ENCODE data around the gene PLEKHA5. TPM values are rescaled to one million over a fixed set of nuclear protein-coding genes. Genes with fewer than 3 reads are reported as not detected.

The PLEKHA5 gene
- total RNA-seq, 4 donors from 2014 or later = 26.9 to 78.0 (median 39.6) TPM

DNA sequence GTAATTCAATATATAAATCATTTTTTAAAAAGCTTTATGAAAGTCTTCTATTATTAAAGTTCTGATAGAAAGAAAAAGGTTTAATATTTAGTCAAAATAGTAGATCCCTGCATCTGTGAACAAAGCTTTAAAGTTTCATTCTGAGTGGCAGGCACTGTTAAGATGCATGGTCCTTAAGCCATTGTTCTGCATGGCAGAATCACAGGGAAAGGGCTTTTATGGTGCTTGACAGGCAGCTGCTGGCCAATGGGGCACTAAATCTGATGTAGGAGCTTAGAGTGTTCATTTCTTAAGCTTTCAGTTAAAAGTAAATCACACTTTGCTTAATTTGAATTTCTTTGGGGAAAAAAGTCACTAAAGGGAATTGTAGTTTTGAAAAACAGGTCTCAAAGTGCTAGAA, 148.2 kb downstream of the PLEKHA5 start:
- H3K9me3 ChIP-seq = no peaks in the 10 kb centered on the region
- intact Hi-C loops (cut with DNase I; ENCODE audit: low total_unique reads) (loop anchor here (10.0 kb wide), 1 partner anchor 703 kb away; no protein-coding TSS in a partner anchor), in situ Hi-C loops (cut with MboI; ENCODE audit: low pct_ligation_motif_present in 1 of 4, low pct_unique_long_range_greater_than_20kb in 1 of 4, low sequenced_read_pairs in 3 of 4) (no loop called here)
- no peak for TF ChIP-seq POLR2A (IDR thresholded peaks at IDR 0.05)
- TF ChIP-seq EP300 (IDR thresholded peaks at IDR 0.05; ENCODE audit: low read depth) = no peak
- no peak for TF ChIP-seq POLR2AphosphoS5 (IDR thresholded peaks at IDR 0.05)
- H3K4me1 ChIP-seq = peaks cover 0 to 23% (median 3%) of the 10 kb centered on the region in 4 donors
- no peak overlapping the region for H3K4me3 ChIP-seq
- H3K27ac ChIP-seq = no peak overlapping the region
- peaks cover 0 to 4% (median 0%) of the 10 kb centered on the region in 4 donors for H3K36me3 ChIP-seq
- DNase-seq = no peak
- no peaks in the 10 kb centered on the region for H3K27me3 ChIP-seq

DNA sequence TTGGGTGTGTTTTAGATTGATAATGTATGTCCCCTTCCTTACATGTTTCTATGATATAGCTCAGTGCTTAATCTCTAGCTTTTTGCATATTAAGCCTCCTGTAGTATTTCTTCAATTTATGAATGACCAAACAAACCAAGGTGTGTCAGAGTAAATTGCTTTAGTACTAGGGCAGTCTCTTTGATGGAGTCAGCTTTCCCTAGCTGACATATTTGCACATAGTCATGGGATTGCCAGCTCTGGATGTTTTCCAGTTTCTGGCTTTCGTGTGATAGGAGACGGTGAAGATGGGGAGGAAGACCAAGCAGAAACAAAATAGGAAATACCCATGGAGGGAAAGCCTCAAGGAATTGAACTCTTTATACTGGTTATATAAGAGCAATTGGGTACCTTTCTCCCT, 148.9 kb downstream of the PLEKHA5 start:
- no peak for DNase-seq
- Histone ChIP-seq H3K36me3 (peaks cover 0 to 4% (median 0%) of the 10 kb centered on the region in 4 donors), H3K27ac (no peak overlapping the region), H3K9me3 (no peaks in the 10 kb centered on the region), H3K4me1 (peaks cover 0 to 19% (median 3%) of the 10 kb centered on the region in 4 donors), H3K27me3 (no peaks in the 10 kb centered on the region), H3K4me3 (no peak overlapping the region)
- TF ChIP-seq POLR2A (IDR thresholded peaks at IDR 0.05) = no peak
- TF ChIP-seq, protein P1, sequence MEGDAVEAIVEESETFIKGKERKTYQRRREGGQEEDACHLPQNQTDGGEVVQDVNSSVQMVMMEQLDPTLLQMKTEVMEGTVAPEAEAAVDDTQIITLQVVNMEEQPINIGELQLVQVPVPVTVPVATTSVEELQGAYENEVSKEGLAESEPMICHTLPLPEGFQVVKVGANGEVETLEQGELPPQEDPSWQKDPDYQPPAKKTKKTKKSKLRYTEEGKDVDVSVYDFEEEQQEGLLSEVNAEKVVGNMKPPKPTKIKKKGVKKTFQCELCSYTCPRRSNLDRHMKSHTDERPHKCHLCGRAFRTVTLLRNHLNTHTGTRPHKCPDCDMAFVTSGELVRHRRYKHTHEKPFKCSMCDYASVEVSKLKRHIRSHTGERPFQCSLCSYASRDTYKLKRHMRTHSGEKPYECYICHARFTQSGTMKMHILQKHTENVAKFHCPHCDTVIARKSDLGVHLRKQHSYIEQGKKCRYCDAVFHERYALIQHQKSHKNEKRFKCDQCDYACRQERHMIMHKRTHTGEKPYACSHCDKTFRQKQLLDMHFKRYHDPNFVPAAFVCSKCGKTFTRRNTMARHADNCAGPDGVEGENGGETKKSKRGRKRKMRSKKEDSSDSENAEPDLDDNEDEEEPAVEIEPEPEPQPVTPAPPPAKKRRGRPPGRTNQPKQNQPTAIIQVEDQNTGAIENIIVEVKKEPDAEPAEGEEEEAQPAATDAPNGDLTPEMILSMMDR (IDR thresholded peaks at IDR 0.05) = no peak
- TF ChIP-seq POLR2AphosphoS5 (IDR thresholded peaks at IDR 0.05) = no peak
- no peak for TF ChIP-seq EP300 (IDR thresholded peaks at IDR 0.05; ENCODE audit: low read depth)
- 70 to 83% methylated on average over 2 of the region's 2 CpGs for WGBS, 2 donors (ENCODE audit: low coverage in 1 of 2)
- in situ Hi-C loops (cut with MboI; ENCODE audit: low pct_ligation_motif_present in 1 of 4, low pct_unique_long_range_greater_than_20kb in 1 of 4, low sequenced_read_pairs in 3 of 4) (no loop called here), intact Hi-C loops (cut with DNase I; ENCODE audit: low total_unique reads) (loop anchor here (10.0 kb wide), 1 partner anchor 704 kb away; no protein-coding TSS in a partner anchor)

DNA sequence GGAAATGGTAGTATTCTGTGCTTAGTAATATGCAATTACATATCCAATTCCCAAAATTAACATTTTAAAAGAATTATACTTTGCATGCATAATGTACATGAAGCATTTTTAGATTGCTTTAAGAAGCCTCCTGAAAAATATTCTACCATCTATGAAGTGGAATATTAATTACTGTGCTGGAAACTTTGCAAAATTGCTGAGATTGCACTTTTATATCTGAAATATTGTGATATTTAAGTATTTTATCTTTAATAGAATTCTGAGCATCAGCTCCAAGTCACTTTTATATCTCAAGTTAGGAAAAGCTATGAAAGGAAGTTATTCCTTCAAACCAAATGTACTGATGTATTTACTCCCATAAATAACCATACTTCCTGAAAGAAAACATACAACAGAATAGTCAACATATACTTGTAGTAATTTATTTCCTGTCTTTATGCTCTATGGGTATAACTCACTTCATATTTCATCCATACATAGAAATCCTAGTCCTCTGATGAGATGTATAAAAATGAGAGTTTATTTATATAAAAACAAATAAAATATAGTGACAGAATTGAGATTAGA, 152.7 kb downstream of the PLEKHA5 start:
- Histone ChIP-seq H3K27me3 (no peaks in the 10 kb centered on the region), H3K4me3 (no peak overlapping the region), H3K4me1 (peaks cover 0 to 8% (median 0%) of the 10 kb centered on the region in 4 donors), H3K36me3 (peaks cover 0 to 7% (median 0%) of the 10 kb centered on the region in 4 donors), H3K27ac (no peak overlapping the region), H3K9me3 (no peaks in the 10 kb centered on the region)
- TF ChIP-seq EP300 (IDR thresholded peaks at IDR 0.05; ENCODE audit: low read depth) (no peak), POLR2A (IDR thresholded peaks at IDR 0.05) (no peak), POLR2AphosphoS5 (IDR thresholded peaks at IDR 0.05) (no peak)
- TF ChIP-seq, protein P1 (IDR thresholded peaks at IDR 0.05) = no peak
- intact Hi-C loops (cut with DNase I; ENCODE audit: low total_unique reads) (no loop called here), in situ Hi-C loops (cut with MboI; ENCODE audit: low pct_ligation_motif_present in 1 of 4, low pct_unique_long_range_greater_than_20kb in 1 of 4, low sequenced_read_pairs in 3 of 4) (no loop called here)
- no peak for DNase-seq

DNA sequence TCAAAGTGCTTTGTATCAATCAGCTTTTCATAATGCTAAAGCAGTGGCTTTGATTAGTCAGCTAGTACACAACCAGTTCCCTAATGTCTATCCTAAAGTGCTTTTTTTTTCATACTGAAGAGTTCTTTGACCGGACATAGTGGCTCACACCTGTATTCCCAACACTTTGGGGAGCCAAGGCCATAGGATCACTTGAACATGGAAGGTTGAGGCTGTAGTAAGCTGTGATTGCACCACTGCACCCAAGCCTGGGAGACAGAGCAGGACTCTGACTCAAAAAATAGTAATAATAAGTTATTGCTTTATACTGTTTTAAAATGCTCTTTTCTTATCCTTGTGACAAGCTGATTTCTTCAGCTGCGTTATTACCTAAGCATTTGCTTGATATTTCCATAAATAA, 155.1 kb downstream of the PLEKHA5 start:
- WGBS, 2 donors (ENCODE audit: low coverage in 1 of 2) = 95 to 96% methylated on average over 2 of the region's 2 CpGs
- intact Hi-C loops (cut with DNase I; ENCODE audit: low total_unique reads) = no loop called here
- Histone ChIP-seq H3K27ac (no peak overlapping the region), H3K9me3 (no peaks in the 10 kb centered on the region), H3K27me3 (no peaks in the 10 kb centered on the region), H3K36me3 (peaks cover 0 to 7% (median 0%) of the 10 kb centered on the region in 4 donors), H3K4me1 (no peaks in the 10 kb centered on the region), H3K4me3 (no peak overlapping the region)
- DNase-seq = no peak
- TF ChIP-seq, protein P1 (IDR thresholded peaks at IDR 0.05) = no peak
- TF ChIP-seq EP300 (IDR thresholded peaks at IDR 0.05; ENCODE audit: low read depth) (no peak), POLR2A (IDR thresholded peaks at IDR 0.05) (no peak), POLR2AphosphoS5 (IDR thresholded peaks at IDR 0.05) (no peak)
- in situ Hi-C loops (cut with MboI; ENCODE audit: low pct_ligation_motif_present in 1 of 4, low pct_unique_long_range_greater_than_20kb in 1 of 4, low sequenced_read_pairs in 3 of 4) = no loop called here
